Chondrocyte (in vitro differentiated cells): ENCODE measurements around the gene FADS6. TPM values are rescaled to one million over a fixed set of nuclear protein-coding genes. Genes with fewer than 3 reads are reported as not detected.
"Not testable (repeated sequence)": the region's sequence is repeated elsewhere in the genome, so short reads cannot be mapped to it uniquely, and the experiment has no call there.

Experiments
- DNase-seq: peaks from one replicate; pipeline ENCODE4 v3.0.0; 2021; ENCODE audit warnings: mixed read lengths, low spot score
- H3K27ac Mint-ChIP-seq: one replicate; pipeline ENCODE4 v1.8.0; 2021; ENCODE audit warnings: mild to moderate bottlenecking, moderate library complexity, mixed read lengths; ENCODE audit not compliant: unreplicated experiment
- H3K27me3 Mint-ChIP-seq: 2 replicates; pipeline ENCODE4 v1.8.0; 2021; ENCODE audit warnings: low read depth, mixed read lengths
- H3K36me3 Mint-ChIP-seq: 2 replicates; pipeline ENCODE4 v1.8.0; 2021; ENCODE audit warnings: low read depth, mixed read lengths
- H3K4me1 Mint-ChIP-seq: 2 replicates; pipeline ENCODE4 v1.8.0; 2021; ENCODE audit warnings: low read depth, mild to moderate bottlenecking, mixed read lengths
- H3K4me3 Mint-ChIP-seq: one replicate; pipeline ENCODE4 v1.8.0; 2021; ENCODE audit warnings: mild to moderate bottlenecking, moderate library complexity, mixed read lengths; ENCODE audit not compliant: unreplicated experiment
- H3K9me3 Mint-ChIP-seq: 2 replicates; pipeline ENCODE4 v1.8.0; 2021; ENCODE audit warnings: low read depth, mixed read lengths
- CTCF ChIP-seq: fragments of 200-600 bp; sonication (generic); IDR thresholded peaks from 2 replicates; pipeline ENCODE4 v1.5.0; 2021; ENCODE audit warnings: antibody characterized with exemption, mild to moderate bottlenecking, moderate library complexity
- total RNA-seq: library from RNA; stranded (reverse); gene quantifications from 3 replicates; pipeline ENCODE4 v1.2.1, GENCODE V29; 2021

The FADS6 gene
- total RNA-seq, 1 donor from 2014 or later = not detected

GRCh38 chr17:74907012-74907411 is 13.6 kb upstream of the FADS6 start:
- Mint-ChIP-seq H3K27me3 (peaks cover 39% of the 10 kb centered on the region), H3K4me3 (no peak overlapping the region), H3K36me3 (no peaks in the 10 kb centered on the region), H3K9me3 (no peaks in the 10 kb centered on the region), H3K4me1 (no peaks in the 10 kb centered on the region), H3K27ac (no peak overlapping the region)
- no peak for TF ChIP-seq CTCF
- DNase-seq = no peak

GRCh38 chr17:74906214-74906793 is 12.9 kb upstream of the FADS6 start:
- H3K27ac Mint-ChIP-seq, H3K4me1 Mint-ChIP-seq, H3K36me3 Mint-ChIP-seq, H3K9me3 Mint-ChIP-seq, DNase-seq, H3K4me3 Mint-ChIP-seq: not testable (repeated sequence)
- peaks cover 42% of the 10 kb centered on the region for H3K27me3 Mint-ChIP-seq

- Mint-ChIP-seq H3K27me3 (peaks cover 40% of the 10 kb centered on the region), H3K4me3 (no peak overlapping the region), H3K9me3 (no peaks in the 10 kb centered on the region), H3K27ac (no peak overlapping the region), H3K36me3 (no peaks in the 10 kb centered on the region), H3K4me1 (no peaks in the 10 kb centered on the region)
- no peak for DNase-seq
- no peak for TF ChIP-seq CTCF
Observed at GRCh38 chr17:74904687-74905409, 11.4 kb upstream of the FADS6 start.

- H3K9me3 Mint-ChIP-seq = no peaks in the 10 kb centered on the region
- H3K4me3 Mint-ChIP-seq = no peak overlapping the region
- no peak for DNase-seq
- no peaks in the 10 kb centered on the region for H3K4me1 Mint-ChIP-seq
- H3K36me3 Mint-ChIP-seq = no peaks in the 10 kb centered on the region
- no peak for TF ChIP-seq CTCF
- peaks cover 36% of the 10 kb centered on the region for H3K27me3 Mint-ChIP-seq
- H3K27ac Mint-ChIP-seq = no peak overlapping the region
Observed at GRCh38 chr17:74903671-74904070, 10.2 kb upstream of the FADS6 start.

- Mint-ChIP-seq H3K36me3 (no peaks in the 10 kb centered on the region), H3K4me1 (no peaks in the 10 kb centered on the region), H3K4me3 (no peak overlapping the region), H3K27me3 (peaks cover 35% of the 10 kb centered on the region), H3K27ac (no peak overlapping the region), H3K9me3 (no peaks in the 10 kb centered on the region)
- TF ChIP-seq CTCF = no peak
- DNase-seq = no peak
Observed at GRCh38 chr17:74903034-74903433, 9.6 kb upstream of the FADS6 start.
